HG02642 (cell line): ENCODE data around the gene NFKBIB.
A peak's percentile ranks its signal among the peaks of the same experiment; 100 is the strongest.
"Not testable (repeated sequence)": the region's sequence is repeated elsewhere in the genome, so short reads cannot be mapped to it uniquely, and the experiment has no call there.

Source experiments
- ATAC-seq: cut with Tn5 transposase; IDR thresholded peaks from one replicate; pipeline ENCODE4 v1.9.1; 2021; ENCODE audit warnings: mild to moderate bottlenecking; ENCODE audit not compliant: unreplicated experiment, poor library complexity

Gene NFKBIB

GRCh38 chr19:38922482-38922881 is 22.7 kb downstream of the NFKBIB start:
- no peak for ATAC-seq

- ATAC-seq, result no peak
These were observed 24.6 kb downstream of the NFKBIB start for GRCh38 chr19:38924388-38924787.

GRCh38 chr19:38928391-38929001 is 28.7 kb downstream of the NFKBIB start:
- no peak for ATAC-seq

- peak; percentile 85 for ATAC-seq
These were observed 30.4 kb downstream of the NFKBIB start, which contains the start of gene SARS2 for GRCh38 chr19:38929929-38930775. SARS2 (minus strand) TSS chr19:38930763; CDS start chr19:38930736, 27 bp downstream.

- ATAC-seq, result peak; percentile 92
These were observed 31.2 kb downstream of the NFKBIB start, which contains the start of gene MRPS12 for GRCh38 chr19:38930776-38931520. MRPS12 (plus strand) TSS chr19:38930944; CDS start chr19:38931295, 351 bp downstream.

GRCh38 chr19:38931521-38931793 is 31.7 kb downstream of the NFKBIB start:
- ATAC-seq, result no peak

GRCh38 chr19:38932425-38933179 is 32.8 kb downstream of the NFKBIB start:
- no peak for ATAC-seq

- no peak for ATAC-seq
These were observed 33.8 kb downstream of the NFKBIB start for GRCh38 chr19:38933544-38933943.

GRCh38 chr19:38939957-38940356 is 40.2 kb downstream of the NFKBIB start:
- no peak for ATAC-seq

- ATAC-seq, result not testable (repeated sequence)
These were observed 41.7 kb downstream of the NFKBIB start for GRCh38 chr19:38941466-38941865.

- ATAC-seq, result no peak
These were observed 42.2 kb downstream of the NFKBIB start for GRCh38 chr19:38941979-38942378.

GRCh38 chr19:38942471-38943181 is 42.9 kb downstream of the NFKBIB start:
- no peak for ATAC-seq

GRCh38 chr19:38944981-38945506 is 45.3 kb downstream of the NFKBIB start:
- no peak for ATAC-seq

- no peak for ATAC-seq
These were observed 45.9 kb downstream of the NFKBIB start for GRCh38 chr19:38945562-38946228.

GRCh38 chr19:38946229-38947010 is 46.7 kb downstream of the NFKBIB start:
- ATAC-seq, result no peak

- ATAC-seq, result peak; percentile 56
These were observed 50.0 kb downstream of the NFKBIB start for GRCh38 chr19:38949580-38950367.

- ATAC-seq, result no peak
These were observed 51.4 kb downstream of the NFKBIB start for GRCh38 chr19:38951187-38951586.
